ENCODE data around the gene PCP2. TPM values are rescaled to one million over a fixed set of nuclear protein-coding genes. Genes with fewer than 3 reads are reported as not detected.
A peak's percentile ranks its signal among the peaks of the same experiment; 100 is the strongest.

The PCP2 gene
- total and polyA plus RNA-seq, 2 of the 13 experiments (the other 11 are each of a cell fraction or from before 2014, with no cell fraction given), result 0.62 TPM; not detected in 1

DNA sequence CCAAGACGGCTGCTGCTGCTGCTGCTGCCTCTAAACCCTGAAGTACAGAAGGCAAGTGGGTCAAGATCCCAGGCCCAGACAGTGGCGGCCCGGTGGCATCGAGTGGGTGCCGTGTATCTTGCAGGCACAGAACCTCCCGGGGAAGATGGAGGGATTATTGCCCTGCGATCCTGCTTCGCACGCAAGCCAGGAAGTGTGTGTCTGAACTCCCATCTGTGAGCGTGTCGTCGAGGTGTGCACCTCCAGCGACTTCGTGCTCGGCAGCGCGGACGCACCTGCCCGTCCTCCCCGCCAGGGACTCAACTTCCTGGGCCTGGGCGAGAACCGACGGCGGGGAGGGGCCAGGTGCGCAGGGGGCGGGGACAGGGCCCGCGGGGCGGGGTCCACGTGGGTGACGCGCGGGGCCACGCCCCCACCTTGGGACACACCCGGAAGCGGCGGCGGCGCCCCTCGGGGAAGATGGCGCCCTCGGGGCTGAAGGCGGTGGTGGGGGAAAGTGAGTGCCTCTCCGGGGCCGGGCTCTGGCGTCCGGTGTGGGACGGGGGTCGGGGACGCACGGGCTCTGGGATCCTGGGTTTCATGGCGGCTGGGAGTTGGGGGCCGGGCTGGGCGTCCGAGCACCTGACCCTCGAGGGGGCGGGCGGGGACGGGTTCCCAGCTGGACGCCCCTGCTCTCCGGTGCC, 3.3 kb upstream of the PCP2 start, which contains the start of gene STXBP2 (continued):
- TF ChIP-seq CBX2 (IDR thresholded peaks at IDR 0.05; ENCODE audit: low read depth, low read length) (no peak), CBX2 (CRISPR knock-in tag; IDR thresholded peaks at IDR 0.05; ENCODE audit: low read depth) (0 out of 2 replicates have a peak, but pooled peaks have one; percentile 77), ZSCAN31 (CRISPR knock-in tag; IDR thresholded peaks at IDR 0.05; ENCODE audit: low read depth) (peak; percentile 90), HNRNPL (IDR thresholded peaks at IDR 0.05; ENCODE audit: low read depth, low read length) (no peak), ZNF253 (CRISPR knock-in tag; IDR thresholded peaks at IDR 0.05; ENCODE audit: borderline replicate concordance) (0 out of 2 replicates have a peak, but pooled peaks have one; percentile 18), EED (CRISPR knock-in tag; IDR thresholded peaks at IDR 0.05) (no peak; the same call in 1 of the 2 replicates), YY1 (IDR thresholded peaks at IDR 0.05; ENCODE audit: insufficient read depth, insufficient replicate concordance, low read depth, low read length) (peak; percentile 93), ZFP41 (CRISPR knock-in tag; IDR thresholded peaks at IDR 0.05; ENCODE audit: borderline replicate concordance) (no peak), SYNCRIP (IDR thresholded peaks at IDR 0.05; ENCODE audit: insufficient read depth, low read depth, low read length) (no peak), ATRX (CRISPR knock-in tag; IDR thresholded peaks at IDR 0.05; ENCODE audit: borderline replicate concordance) (no peak), HNRNPUL1 (IDR thresholded peaks at IDR 0.05; ENCODE audit: low read depth, low read length) (no peak), ZNF777 (CRISPR knock-in tag; IDR thresholded peaks at IDR 0.05) (peak; percentile 94), CCDC6 (CRISPR knock-in tag; IDR thresholded peaks at IDR 0.05) (no peak; the same call in 1 of the 2 replicates)
- TF ChIP-seq, protein P1, sequence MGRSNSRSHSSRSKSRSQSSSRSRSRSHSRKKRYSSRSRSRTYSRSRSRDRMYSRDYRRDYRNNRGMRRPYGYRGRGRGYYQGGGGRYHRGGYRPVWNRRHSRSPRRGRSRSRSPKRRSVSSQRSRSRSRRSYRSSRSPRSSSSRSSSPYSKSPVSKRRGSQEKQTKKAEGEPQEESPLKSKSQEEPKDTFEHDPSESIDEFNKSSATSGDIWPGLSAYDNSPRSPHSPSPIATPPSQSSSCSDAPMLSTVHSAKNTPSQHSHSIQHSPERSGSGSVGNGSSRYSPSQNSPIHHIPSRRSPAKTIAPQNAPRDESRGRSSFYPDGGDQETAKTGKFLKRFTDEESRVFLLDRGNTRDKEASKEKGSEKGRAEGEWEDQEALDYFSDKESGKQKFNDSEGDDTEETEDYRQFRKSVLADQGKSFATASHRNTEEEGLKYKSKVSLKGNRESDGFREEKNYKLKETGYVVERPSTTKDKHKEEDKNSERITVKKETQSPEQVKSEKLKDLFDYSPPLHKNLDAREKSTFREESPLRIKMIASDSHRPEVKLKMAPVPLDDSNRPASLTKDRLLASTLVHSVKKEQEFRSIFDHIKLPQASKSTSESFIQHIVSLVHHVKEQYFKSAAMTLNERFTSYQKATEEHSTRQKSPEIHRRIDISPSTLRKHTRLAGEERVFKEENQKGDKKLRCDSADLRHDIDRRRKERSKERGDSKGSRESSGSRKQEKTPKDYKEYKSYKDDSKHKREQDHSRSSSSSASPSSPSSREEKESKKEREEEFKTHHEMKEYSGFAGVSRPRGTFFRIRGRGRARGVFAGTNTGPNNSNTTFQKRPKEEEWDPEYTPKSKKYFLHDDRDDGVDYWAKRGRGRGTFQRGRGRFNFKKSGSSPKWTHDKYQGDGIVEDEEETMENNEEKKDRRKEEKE (IDR thresholded peaks at IDR 0.05), result no peak
- TF ChIP-seq, protein P2, sequence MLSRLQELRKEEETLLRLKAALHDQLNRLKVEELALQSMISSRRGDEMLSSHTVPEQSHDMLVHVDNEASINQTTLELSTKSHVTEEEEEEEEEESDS (CRISPR knock-in tag; IDR thresholded peaks at IDR 0.05; ENCODE audit: borderline replicate concordance), result no peak
- TF ChIP-seq, protein P3, sequence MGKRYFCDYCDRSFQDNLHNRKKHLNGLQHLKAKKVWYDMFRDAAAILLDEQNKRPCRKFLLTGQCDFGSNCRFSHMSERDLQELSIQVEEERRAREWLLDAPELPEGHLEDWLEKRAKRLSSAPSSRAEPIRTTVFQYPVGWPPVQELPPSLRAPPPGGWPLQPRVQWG (CRISPR knock-in tag; IDR thresholded peaks at IDR 0.05; ENCODE audit: borderline replicate concordance, low read depth), result no peak
- TF ChIP-seq, protein P4, sequence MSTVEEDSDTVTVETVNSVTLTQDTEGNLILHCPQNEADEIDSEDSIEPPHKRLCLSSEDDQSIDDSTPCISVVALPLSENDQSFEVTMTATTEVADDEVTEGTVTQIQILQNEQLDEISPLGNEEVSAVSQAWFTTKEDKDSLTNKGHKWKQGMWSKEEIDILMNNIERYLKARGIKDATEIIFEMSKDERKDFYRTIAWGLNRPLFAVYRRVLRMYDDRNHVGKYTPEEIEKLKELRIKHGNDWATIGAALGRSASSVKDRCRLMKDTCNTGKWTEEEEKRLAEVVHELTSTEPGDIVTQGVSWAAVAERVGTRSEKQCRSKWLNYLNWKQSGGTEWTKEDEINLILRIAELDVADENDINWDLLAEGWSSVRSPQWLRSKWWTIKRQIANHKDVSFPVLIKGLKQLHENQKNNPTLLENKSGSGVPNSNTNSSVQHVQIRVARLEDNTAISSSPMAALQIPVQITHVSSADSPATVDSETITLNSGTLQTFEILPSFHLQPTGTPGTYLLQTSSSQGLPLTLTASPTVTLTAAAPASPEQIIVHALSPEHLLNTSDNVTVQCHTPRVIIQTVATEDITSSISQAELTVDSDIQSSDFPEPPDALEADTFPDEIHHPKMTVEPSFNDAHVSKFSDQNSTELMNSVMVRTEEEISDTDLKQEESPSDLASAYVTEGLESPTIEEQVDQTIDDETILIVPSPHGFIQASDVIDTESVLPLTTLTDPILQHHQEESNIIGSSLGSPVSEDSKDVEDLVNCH (CRISPR knock-in tag; IDR thresholded peaks at IDR 0.05), result no peak
- TF ChIP-seq, protein P5, sequence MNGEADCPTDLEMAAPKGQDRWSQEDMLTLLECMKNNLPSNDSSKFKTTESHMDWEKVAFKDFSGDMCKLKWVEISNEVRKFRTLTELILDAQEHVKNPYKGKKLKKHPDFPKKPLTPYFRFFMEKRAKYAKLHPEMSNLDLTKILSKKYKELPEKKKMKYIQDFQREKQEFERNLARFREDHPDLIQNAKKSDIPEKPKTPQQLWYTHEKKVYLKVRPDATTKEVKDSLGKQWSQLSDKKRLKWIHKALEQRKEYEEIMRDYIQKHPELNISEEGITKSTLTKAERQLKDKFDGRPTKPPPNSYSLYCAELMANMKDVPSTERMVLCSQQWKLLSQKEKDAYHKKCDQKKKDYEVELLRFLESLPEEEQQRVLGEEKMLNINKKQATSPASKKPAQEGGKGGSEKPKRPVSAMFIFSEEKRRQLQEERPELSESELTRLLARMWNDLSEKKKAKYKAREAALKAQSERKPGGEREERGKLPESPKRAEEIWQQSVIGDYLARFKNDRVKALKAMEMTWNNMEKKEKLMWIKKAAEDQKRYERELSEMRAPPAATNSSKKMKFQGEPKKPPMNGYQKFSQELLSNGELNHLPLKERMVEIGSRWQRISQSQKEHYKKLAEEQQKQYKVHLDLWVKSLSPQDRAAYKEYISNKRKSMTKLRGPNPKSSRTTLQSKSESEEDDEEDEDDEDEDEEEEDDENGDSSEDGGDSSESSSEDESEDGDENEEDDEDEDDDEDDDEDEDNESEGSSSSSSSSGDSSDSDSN (CRISPR knock-in tag; IDR thresholded peaks at IDR 0.05), result 0 out of 2 replicates have a peak, but pooled peaks have one; percentile 34
